Stimulated activated naive B cell treated with anti-CD40 and anti-IgM and Interleukin-4, amounts not matched to agents 10 μg/mL and 1 μg/mL and 100 μg/mL, for 72 hours (primary cell): ENCODE results near the gene OR2F1.
"Not testable (repeated sequence)": the region's sequence is repeated elsewhere in the genome, so short reads cannot be mapped to it uniquely, and the experiment has no call there.

Experiments used
- ATAC-seq, 2 donors: fragments of 150-1000 bp; cut with Tn5 transposase; replicated peaks; 2 replicates each; pipeline ENCODE4 v1.10.0; 2021; ENCODE audit warnings: moderate library complexity in 1 of 2
- DNase-seq: peaks from one replicate; pipeline ENCODE4 v3.0.0; 2021
- H3K27ac Mint-ChIP-seq: one replicate; pipeline ENCODE4 v1.8.0; 2022; ENCODE audit warnings: mild to moderate bottlenecking, mixed read lengths
- H3K27me3 Mint-ChIP-seq, 2 donors: one replicate each; pipeline ENCODE4 v1.8.0; 2022; ENCODE audit warnings: mixed read lengths in 2 of 2
- H3K36me3 Mint-ChIP-seq, 2 donors: one replicate each; pipeline ENCODE4 v1.8.0; 2022; ENCODE audit warnings: mixed read lengths in 2 of 2, mild to moderate bottlenecking in 1 of 2
- H3K4me1 Mint-ChIP-seq, 2 donors: one replicate each; pipeline ENCODE4 v1.8.0; 2022; ENCODE audit warnings: mixed read lengths in 2 of 2, mild to moderate bottlenecking in 1 of 2
- H3K4me3 Mint-ChIP-seq, 2 donors: one replicate each; pipeline ENCODE4 v1.8.0; 2022; ENCODE audit warnings: mild to moderate bottlenecking in 2 of 2, mixed read lengths in 2 of 2, moderate library complexity in 1 of 2
- H3K9me3 Mint-ChIP-seq, 2 donors: one replicate each; pipeline ENCODE4 v1.8.0; 2022; ENCODE audit warnings: mixed read lengths in 2 of 2, mild to moderate bottlenecking in 1 of 2

Gene OR2F1

GRCh38 chr7:144006692-144007042 lies 52.0 kb downstream of the OR2F1 start:
- H3K36me3 Mint-ChIP-seq = peaks cover 0 to 3% of the 10 kb centered on the region in 2 donors
- H3K9me3 Mint-ChIP-seq = peaks cover 15 to 18% of the 10 kb centered on the region in 2 donors
- H3K27ac Mint-ChIP-seq = no peak overlapping the region
- no peaks in the 10 kb centered on the region for H3K4me1 Mint-ChIP-seq
- H3K4me3 Mint-ChIP-seq = no peak overlapping the region
- no peak for ATAC-seq
- H3K27me3 Mint-ChIP-seq = peaks cover 0 to 6% of the 10 kb centered on the region in 2 donors
- no peak for DNase-seq

GRCh38 chr7:144009361-144009760 lies 54.7 kb downstream of the OR2F1 start:
- Mint-ChIP-seq H3K4me3 (no peak overlapping the region), H3K36me3 (peaks cover 0 to 3% of the 10 kb centered on the region in 2 donors), H3K9me3 (peaks cover 15 to 18% of the 10 kb centered on the region in 2 donors), H3K27me3 (peaks cover 0 to 3% of the 10 kb centered on the region in 2 donors), H3K4me1 (no peaks in the 10 kb centered on the region), H3K27ac (no peak overlapping the region)
- no peak for ATAC-seq
- DNase-seq = no peak

GRCh38 chr7:144010061-144010460 lies 55.4 kb downstream of the OR2F1 start:
- peaks cover 15 to 18% of the 10 kb centered on the region in 2 donors for H3K9me3 Mint-ChIP-seq
- H3K4me3 Mint-ChIP-seq, H3K27ac Mint-ChIP-seq, H3K27me3 Mint-ChIP-seq, H3K36me3 Mint-ChIP-seq, H3K4me1 Mint-ChIP-seq, DNase-seq, ATAC-seq: not testable (repeated sequence)

GRCh38 chr7:144010821-144011220 lies 56.2 kb downstream of the OR2F1 start:
- not testable (repeated sequence) for H3K4me1 Mint-ChIP-seq, H3K4me3 Mint-ChIP-seq, H3K27me3 Mint-ChIP-seq, H3K36me3 Mint-ChIP-seq, ATAC-seq, H3K27ac Mint-ChIP-seq, DNase-seq
- H3K9me3 Mint-ChIP-seq = peaks cover 18 to 19% of the 10 kb centered on the region in 2 donors

- H3K9me3 Mint-ChIP-seq = peaks cover 18 to 19% of the 10 kb centered on the region in 2 donors
- no peak for ATAC-seq
- peaks cover 0 to 5% of the 10 kb centered on the region in 2 donors for H3K27me3 Mint-ChIP-seq
- H3K27ac Mint-ChIP-seq = no peak overlapping the region
- H3K36me3 Mint-ChIP-seq = peaks cover 0 to 3% of the 10 kb centered on the region in 2 donors
- no peaks in the 10 kb centered on the region for H3K4me1 Mint-ChIP-seq
- no peak for DNase-seq
- H3K4me3 Mint-ChIP-seq = no peak overlapping the region
Measured at GRCh38 chr7:144011458-144012230, 57.0 kb downstream of the OR2F1 start.
